GM20000 (cell line): ENCODE measurements around the gene SCGB1A1.

Experiments
- DNase-seq: peaks from one replicate; pipeline ENCODE4 v3.0.0; 2012; ENCODE audit warnings: low spot score
- TF ChIP-seq, protein P1 (sequence below): IDR thresholded peaks from 2 replicates; pipeline ENCODE4 v1.5.1; 2012; ENCODE audit warnings: mild to moderate bottlenecking, control low read depth; ENCODE audit errors: extremely low read depth, missing control alignments

Gene SCGB1A1

GRCh38 chr11:62398011-62398994 is 20.5 kb upstream of the SCGB1A1 start:
- DNase-seq: no peak
- TF ChIP-seq, protein P1, sequence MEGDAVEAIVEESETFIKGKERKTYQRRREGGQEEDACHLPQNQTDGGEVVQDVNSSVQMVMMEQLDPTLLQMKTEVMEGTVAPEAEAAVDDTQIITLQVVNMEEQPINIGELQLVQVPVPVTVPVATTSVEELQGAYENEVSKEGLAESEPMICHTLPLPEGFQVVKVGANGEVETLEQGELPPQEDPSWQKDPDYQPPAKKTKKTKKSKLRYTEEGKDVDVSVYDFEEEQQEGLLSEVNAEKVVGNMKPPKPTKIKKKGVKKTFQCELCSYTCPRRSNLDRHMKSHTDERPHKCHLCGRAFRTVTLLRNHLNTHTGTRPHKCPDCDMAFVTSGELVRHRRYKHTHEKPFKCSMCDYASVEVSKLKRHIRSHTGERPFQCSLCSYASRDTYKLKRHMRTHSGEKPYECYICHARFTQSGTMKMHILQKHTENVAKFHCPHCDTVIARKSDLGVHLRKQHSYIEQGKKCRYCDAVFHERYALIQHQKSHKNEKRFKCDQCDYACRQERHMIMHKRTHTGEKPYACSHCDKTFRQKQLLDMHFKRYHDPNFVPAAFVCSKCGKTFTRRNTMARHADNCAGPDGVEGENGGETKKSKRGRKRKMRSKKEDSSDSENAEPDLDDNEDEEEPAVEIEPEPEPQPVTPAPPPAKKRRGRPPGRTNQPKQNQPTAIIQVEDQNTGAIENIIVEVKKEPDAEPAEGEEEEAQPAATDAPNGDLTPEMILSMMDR: no peak

- TF ChIP-seq, protein P1: no peak
Measured at GRCh38 chr11:62399172-62399877, 19.5 kb upstream of the SCGB1A1 start.

DNA sequence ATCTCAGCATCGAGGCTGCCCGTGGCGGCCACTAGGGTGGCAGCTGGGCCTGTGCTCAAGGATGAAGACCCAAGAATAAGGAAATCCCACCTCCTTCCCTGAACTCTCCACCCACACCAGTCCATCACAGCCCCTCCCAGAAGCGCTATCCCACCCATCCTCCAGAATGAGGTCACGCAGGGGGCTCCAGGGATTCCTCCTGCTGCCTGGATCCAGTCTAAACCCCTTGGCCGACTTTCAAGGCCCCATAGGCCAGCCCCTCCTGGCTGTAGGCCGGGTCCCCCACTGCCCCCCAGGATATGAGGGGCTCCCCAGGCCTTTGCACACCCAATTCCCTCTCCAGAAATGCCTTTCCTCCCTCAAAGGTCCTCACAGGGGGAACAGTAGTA is 19.0 kb upstream of the SCGB1A1 start:
- TF ChIP-seq, protein P1: no peak

More at GRCh38 chr11:62399172-62399877, 19.5 kb upstream of the SCGB1A1 start:
- no peak for DNase-seq

GRCh38 chr11:62400281-62400680 is 18.6 kb upstream of the SCGB1A1 start:
- no peak for DNase-seq
- TF ChIP-seq, protein P1: no peak

More for the DNA sequence above, 19.0 kb upstream of the SCGB1A1 start:
- no peak for DNase-seq

DNA sequence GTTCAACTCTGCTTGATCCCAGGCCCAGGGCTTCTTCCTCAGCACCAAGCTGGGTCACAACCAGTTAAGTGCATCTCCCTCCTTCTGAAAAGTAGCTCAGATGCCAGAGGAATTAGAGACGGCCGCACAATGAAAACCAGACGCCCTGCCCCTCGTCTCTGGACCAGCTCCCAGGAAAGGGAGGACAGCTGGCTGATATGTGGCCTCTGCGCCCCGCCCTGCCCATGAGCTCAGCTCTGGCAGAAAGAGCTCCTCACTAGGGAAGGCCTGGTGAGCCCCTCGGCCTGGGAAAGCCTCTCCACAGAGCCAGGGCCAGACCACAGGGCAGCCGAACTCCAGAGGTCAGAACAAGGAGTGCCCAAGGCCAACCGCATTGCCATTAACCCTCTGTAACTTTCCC is 18.1 kb upstream of the SCGB1A1 start:
- DNase-seq: no peak
- TF ChIP-seq, protein P1: no peak

DNA sequence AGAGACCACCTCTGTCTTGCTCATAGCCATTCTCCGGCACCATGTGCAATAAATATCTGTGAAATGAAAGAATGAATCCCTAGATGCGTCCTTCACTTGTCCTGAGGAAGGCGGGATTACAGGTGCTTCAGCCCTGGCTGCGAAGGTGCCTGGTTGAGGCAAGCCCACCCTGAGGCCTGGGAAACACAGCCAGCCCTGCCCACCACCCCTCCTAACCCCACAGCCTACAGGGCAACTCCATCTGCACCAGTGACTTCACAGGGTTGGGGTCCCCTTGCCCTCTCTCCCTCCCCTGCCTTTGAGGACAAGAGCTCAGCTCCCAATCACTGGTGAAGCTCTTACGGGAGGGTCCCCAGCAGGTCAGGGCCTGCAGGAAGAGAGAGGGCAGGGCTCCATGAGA is 17.5 kb upstream of the SCGB1A1 start:
- DNase-seq: no peak
- TF ChIP-seq, protein P1: no peak

DNA sequence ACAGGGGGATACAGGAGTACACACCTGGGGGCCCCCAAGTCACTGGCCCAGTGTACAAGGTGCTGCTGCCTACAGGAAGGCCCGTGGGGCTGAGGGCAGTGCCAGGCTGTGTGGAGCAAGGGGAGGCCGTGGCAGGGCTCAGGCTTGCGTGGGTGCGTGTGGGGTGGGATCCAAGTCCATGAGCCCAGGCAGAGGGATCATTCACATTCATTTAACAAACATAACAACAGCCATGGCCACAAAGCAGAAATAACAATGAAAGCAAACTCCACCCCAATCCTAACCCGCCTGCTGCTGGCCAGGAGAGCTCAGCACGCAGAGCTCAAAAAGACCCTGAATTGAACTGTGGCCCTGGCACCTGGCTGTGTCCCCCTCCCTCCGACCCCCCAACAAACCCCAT is 17.0 kb upstream of the SCGB1A1 start:
- TF ChIP-seq, protein P1: no peak
- no peak for DNase-seq
